Left renal pelvis (tissue), 4 donors: ENCODE measurements around the gene ZNF419. TPM values are rescaled to one million over a fixed set of nuclear protein-coding genes. Genes with fewer than 3 reads are reported as not detected.
A peak's percentile ranks its signal among the peaks of the same experiment; 100 is the strongest.
"Not testable (repeated sequence)": the region's sequence is repeated elsewhere in the genome, so short reads cannot be mapped to it uniquely, and the experiment has no call there.

Experiments used
- DNase-seq, 4 donors: peaks; one replicate each; pipeline ENCODE4 v3.0.0-alpha.2; 2013; ENCODE audit warnings: low read depth in 4 of 4, low spot score in 3 of 4
- polyA plus RNA-seq, 4 donors: library from polyadenylated mRNA; unstranded; fragments of 120-200 nt; gene quantifications; one replicate each; pipeline ENCODE4 v1.2.1, GENCODE V29; 2013; ENCODE audit not compliant: insufficient read length in 4 of 4

Gene ZNF419
- 10 to 100 TPM; 14.2 to 23.6 (median 20.2) TPM for polyA plus RNA-seq

- peak; percentile 81 to 88 (median 85) for DNase-seq
Observed at GRCh38 chr19:57487477-57488298, at the start of gene ZNF419. Gene ZNF419, plus strand, starts transcription at chr19:57487750. Its CDS starts 201 bp downstream, at chr19:57487951.

- DNase-seq: no peak
Observed at GRCh38 chr19:57437931-57438330, 49.6 kb upstream of the ZNF419 start.

- DNase-seq: no peak
Observed at GRCh38 chr19:57438925-57439324, 48.6 kb upstream of the ZNF419 start.

GRCh38 chr19:57441979-57442752, 45.4 kb upstream of the ZNF419 start:
- DNase-seq: no peak

GRCh38 chr19:57443121-57443696, 44.3 kb upstream of the ZNF419 start:
- DNase-seq: no peak

DNA sequence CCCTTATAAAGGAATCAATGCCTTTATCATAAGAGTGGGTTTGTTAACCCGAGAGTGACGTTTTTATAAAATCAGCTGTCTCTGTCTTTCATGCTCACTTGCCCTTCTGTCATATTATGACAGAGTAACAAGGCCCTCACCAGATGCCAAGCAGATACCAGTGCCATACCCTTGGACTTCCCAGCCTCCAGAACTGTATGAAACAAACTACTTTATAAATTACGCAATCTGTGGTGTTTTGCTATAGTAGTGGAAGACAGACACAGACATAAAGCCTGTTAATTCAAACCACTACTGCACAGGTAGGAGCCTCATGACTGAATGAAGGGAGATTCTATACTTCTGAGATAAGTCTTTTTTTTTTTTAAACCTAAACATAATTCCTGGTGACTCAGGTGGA, 35.2 kb upstream of the ZNF419 start:
- DNase-seq: no peak

GRCh38 chr19:57465680-57466381, 21.7 kb upstream of the ZNF419 start:
- DNase-seq: no peak

GRCh38 chr19:57466489-57466888, 21.1 kb upstream of the ZNF419 start:
- no peak for DNase-seq

DNA sequence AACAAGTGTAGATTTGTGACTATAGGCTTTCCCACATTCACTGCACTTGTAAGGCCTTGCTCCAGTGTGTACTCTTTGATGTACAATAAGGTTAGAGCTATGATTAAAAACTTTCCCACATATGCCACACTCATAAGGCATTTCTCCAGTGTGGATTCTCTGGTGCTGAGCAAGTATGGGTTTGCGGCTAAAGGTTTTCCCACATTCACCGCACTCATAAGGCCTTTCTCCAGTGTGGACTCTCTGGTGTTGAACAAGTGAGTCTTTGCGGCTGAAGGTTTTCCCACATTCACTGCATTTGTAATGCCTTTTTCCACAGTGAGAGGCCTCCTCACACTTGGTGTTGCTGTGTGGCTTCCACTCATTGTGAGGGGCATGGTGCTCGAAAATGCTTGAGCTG, 13.9 kb upstream of the ZNF419 start:
- no peak for DNase-seq

- DNase-seq: peak; percentile 87 to 94 (median 90)
Observed at GRCh38 chr19:57477191-57478008, 10.2 kb upstream of the ZNF419 start, which contains the start of gene ZNF772. Gene ZNF772, minus strand, starts transcription at chr19:57477566. Its CDS starts 257 bp downstream, at chr19:57477309.

DNA sequence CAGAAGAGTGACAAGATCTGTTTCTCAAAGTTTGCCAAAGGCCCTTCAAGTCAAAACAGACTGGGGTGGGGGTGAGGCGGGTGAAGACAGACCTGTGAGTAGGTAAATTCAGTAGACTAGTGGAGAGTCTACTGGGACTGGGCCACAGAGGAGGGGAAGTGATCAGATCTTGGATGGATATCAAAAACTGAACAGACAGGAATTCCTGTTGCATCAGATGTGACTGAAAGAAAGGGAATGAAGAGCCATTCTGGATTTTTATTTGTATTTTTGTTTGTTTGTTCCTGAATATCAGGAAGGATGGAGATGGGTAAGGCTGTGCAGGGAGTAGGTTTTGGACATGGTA, 722 bp downstream of the ZNF419 start:
- DNase-seq: not testable (repeated sequence)

DNA sequence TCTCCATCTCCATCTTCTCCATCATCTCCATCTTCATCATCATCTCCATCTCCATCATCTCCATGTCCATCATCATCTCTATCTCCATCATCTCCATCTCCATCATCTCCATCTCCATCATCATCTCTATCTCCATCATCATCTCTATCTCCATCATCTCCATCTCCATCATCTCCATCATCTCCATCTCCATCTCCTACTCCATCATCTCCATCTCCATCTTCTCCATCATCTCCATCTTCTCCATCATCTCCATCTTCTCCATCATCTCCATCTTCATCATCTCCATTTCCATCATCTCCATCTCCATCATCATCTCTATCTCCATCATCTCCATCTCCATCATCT, 11.8 kb downstream of the ZNF419 start:
- DNase-seq: not testable (repeated sequence)

GRCh38 chr19:57499680-57500395, 12.3 kb downstream of the ZNF419 start, which contains the start of gene ZNF773:
Gene ZNF773, plus strand, starts transcription at chr19:57499938. Its CDS starts 143 bp downstream, at chr19:57500081.
- DNase-seq: peak; percentile 83 to 92 (median 88)

DNA sequence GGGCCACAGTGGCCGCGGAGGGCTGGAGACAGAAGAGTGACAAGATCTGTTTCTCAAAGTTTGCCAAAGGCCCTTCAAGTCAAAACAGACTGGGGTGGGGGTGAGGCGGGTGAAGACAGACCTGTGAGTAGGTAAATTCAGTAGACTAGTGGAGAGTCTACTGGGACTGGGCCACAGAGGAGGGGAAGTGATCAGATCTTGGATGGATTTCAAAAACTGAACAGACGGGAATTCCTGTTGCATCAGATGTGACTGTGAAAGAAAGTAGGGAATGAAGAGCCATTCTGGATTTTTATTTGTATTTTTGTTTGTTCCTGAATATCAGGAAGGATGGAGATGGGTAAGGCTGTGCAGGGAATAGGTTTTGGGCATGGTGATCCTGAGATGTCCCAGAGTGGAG, 12.8 kb downstream of the ZNF419 start:
- not testable (repeated sequence) for DNase-seq

- no peak for DNase-seq
Observed at GRCh38 chr19:57506163-57506562, 18.6 kb downstream of the ZNF419 start.

GRCh38 chr19:57511484-57511883, 23.9 kb downstream of the ZNF419 start:
- DNase-seq: no peak

DNA sequence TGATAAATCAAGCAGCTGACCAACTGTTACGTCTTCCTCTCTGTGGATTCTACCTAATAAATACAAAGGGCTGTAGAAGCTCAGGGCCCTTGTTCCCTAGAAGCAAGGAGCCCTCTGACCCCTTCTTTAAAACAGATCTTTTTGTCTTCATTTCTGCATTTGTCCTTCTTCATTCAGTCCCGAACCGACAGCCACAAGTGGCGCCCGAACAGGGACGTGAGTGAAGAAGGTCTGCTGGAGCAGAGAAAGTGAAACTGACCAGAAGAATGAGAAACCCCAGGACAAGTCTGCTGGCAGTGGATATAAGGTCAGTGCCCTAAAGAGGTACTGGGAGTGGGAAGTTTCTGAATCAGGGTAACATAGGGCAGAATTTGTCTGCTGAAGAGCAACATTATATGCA, 25.3 kb downstream of the ZNF419 start:
- no peak for DNase-seq

DNA sequence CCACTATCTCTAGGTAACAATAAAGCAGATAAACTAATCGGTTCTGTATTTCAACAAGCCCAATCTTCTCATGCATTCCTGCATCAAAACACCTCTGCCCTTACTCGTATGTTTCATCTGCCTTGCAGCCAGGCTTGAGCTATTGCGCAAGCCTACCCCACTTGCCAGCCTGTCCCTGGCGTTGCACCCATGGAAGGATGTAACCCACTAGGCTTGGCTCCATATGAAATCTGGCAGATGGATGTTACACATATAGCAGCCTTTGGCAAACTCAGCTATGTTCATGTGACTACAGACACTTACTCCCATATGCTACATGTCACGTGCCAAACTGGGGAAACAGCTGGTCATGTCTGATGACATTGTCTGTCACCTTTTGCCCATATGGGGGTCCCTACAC, 27.7 kb downstream of the ZNF419 start:
- no peak for DNase-seq

- not testable (repeated sequence) for DNase-seq
Observed at GRCh38 chr19:57518021-57518420, 30.5 kb downstream of the ZNF419 start.
